NCI-H1417 (cell line): Measurements from ENCODE around the gene TPM1.
"Not testable (repeated sequence)": the region's sequence is repeated elsewhere in the genome, so short reads cannot be mapped to it uniquely, and the experiment has no call there.

ENCODE experiments used
- DNase-seq, 3 experiments: peaks; one replicate each; lab custom pipeline; 2025; lab: John Stamatoyannopoulos, UW

TPM1 gene

DNA sequence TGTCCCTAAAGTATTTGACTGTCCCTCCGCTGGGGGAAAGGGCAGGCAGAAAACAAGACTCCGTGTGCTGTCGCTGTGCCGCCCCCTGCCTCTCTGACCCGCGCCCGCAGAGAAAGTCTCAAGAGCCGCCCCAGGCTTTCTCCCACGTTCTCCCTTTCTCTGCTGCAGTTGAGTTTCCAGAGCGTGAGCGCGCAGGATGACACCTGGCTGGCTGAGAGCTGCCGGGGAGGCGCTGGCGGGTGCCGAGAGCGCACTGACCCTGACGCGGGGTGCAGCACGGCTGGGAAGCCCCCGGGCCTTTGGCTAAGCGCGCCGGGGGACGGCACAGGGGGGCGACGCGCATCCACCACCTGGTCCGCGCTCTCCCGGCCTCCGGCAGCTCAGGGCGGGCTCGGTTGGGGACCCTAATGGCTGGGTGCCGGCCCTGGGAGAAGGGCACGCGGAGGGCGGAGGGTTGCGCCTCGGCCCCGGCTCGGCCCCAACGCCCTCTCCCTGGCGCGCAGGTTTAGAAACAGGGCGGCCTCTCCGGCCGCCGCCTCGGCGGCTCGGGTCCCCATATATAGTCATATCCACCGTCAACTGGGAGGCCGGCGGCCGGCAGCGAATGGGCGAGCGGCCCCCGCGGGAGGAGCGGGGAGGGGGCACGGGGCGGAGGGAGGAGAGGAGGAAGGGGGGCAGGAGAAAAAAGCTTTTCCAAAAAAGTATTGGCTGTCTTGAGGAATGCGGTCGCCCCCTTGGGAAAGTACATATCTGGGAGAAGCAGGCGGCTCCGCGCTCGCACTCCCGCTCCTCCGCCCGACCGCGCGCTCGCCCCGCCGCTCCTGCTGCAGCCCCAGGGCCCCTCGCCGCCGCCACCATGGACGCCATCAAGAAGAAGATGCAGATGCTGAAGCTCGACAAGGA lies at the start of gene TPM1:
TPM1 (plus strand) TSS at position 774 of the 903 bp plus-strand sequence; CDS start at position 857, 83 bp downstream.
- peak in 2 of 3 experiments; percentile 59 to 69 for DNase-seq

DNA sequence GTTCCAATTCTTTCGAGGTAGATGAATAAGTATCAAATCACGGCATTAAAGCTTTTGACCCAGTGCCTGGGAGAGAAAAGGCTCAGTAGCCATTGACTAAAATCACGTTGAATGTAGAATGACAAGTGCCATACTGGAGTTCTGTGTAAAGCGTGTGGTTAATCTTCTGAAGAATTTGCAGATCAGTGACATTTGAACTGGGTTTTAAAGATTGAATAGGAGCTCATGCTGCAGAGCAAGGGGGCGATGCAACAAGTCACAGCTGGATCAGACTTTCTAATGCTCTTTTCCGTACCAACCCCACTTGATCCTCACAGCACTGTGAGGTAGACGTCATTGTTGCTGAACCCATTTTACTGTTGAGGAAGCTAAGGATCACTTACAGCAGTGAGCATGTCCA lies 49.5 kb upstream of the TPM1 start:
- DNase-seq = no peak

DNA sequence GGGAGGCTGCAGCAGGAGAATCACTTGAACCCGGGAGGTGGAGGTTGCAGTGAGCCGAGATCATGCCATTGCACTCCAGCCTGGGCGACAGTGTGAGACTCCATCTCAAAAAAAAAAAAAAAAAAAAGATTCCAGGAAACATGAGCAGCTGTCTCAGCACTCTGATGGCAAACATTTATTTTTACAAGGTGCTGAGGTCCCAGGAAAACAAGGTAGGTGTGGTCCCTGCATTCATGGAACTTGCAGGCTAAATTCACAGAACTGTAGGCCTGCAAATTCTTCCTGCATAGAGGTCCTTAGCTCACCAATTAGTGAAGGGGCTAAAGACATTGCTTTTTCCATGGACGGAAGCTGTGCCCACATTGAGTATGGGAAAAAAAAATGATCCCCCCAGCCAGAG lies 48.9 kb upstream of the TPM1 start:
- DNase-seq = not testable (repeated sequence)

DNA sequence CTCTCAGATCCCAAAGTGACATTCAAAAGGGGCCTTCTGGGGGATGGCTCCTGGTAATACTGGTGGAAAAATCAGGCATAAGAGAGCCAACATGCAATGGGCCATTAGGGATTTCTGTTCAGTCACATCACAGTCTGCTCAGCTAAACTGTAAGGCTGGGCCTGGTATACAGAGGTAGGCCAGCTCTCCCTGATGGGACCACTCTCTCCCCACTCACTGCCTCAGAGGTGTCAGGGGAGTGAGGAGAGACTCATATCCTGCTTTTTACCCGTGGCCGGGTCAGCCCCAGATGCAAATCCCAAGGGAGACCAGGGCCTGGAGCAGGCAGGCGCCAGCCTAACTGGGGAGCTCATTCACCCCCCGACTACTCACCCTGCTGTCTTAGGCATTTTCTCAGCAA lies 48.1 kb upstream of the TPM1 start:
- no peak for DNase-seq

DNA sequence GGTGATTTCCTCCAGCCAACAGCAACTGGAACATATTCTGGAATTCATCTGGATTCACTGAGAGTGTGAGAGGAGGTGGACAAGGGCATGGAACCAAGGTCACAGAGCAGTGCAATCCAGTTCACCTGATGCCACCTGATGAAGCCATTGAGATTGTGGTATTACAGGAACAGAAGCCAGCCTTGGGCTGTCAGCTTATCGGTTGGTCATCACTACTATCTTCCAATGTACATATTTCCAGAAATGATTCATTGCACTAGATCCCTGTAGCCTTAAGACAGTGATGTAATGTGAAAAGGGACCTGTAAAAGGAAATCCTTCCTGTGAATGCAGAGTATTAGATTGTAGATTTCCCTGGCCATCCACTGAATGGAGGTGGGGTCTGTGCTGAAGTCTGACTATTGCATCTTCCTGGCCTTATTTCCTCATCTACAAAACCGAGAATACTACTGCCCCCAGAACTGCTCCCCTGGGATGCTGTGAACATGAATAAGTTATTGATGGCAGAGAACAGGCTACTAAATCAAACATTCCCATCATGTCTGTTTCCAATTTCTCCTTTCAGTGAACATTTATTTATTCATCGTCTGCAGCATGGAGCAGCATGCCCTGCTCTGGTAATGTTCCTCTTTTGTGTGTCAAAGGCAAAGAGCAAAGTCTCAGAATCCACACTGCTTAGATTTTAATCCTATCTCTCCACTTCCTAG lies 47.4 kb upstream of the TPM1 start:
- DNase-seq = no peak

DNA sequence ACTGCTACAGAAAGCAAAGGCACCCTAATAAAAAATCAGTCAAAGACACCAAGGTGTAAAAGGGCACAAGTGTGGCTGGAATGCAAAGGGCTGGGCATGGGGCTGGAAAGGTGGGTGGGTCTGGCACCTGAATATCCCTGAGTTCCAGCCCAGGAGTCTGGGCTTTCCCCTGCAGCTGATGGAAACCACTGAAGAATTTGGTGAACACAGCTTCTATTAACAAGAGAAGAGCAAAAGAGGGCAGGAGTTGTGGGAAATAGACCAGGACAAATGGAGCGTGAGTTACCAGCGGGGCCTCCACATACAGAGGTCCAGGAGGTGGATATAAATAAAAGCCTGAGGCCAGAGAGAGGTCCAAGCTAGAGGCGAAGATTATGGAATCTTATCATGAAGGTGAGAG lies 45.1 kb upstream of the TPM1 start:
- no peak for DNase-seq

DNA sequence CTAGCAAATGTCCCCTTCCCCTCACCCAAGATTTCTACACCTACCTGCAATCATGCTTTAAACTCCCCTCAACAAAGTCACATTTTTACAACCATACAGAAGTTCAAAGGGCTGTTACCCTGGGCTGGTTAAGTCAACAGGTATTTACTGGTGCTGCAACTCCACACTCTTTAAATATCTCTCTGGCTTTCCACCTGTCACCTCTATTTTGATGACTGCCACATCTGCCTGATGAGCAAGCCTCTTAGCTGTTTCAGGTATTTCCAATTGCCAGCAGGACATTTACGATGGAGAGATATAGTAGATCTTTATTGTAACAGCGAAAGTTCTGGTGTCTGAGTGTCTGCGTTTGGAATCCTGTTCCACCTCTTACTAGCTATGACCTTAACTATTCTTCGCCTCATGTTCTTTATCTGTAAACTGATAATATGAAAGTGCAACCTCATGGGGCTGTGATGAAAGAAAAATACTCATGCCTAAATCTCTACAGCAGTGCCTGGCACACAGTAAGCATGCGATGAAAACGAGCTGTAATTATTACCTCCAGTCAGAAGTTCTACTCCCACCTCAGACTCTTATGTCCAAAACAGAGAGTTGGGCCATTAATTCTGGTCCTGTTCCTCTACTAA lies 44.2 kb upstream of the TPM1 start:
- DNase-seq = no peak

DNA sequence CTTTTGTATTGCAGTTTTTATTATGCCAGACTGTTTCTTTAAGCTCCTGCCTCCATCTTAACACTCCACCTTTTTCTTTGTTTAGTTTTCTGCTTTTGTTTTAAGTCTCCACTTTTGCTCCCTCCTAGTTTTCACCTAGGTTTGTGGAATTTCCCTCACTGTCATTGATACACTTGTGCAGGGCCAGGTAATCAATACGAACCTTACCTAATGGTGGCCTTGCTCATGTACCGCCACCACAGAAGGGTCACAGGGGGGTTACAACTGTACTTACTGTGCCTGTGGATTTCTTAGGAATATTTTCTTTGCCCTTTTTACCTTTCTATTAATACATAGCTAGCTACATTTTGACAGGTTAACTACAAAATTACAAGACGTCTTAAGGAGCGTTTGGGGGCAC lies 43.4 kb upstream of the TPM1 start:
- DNase-seq = no peak

DNA sequence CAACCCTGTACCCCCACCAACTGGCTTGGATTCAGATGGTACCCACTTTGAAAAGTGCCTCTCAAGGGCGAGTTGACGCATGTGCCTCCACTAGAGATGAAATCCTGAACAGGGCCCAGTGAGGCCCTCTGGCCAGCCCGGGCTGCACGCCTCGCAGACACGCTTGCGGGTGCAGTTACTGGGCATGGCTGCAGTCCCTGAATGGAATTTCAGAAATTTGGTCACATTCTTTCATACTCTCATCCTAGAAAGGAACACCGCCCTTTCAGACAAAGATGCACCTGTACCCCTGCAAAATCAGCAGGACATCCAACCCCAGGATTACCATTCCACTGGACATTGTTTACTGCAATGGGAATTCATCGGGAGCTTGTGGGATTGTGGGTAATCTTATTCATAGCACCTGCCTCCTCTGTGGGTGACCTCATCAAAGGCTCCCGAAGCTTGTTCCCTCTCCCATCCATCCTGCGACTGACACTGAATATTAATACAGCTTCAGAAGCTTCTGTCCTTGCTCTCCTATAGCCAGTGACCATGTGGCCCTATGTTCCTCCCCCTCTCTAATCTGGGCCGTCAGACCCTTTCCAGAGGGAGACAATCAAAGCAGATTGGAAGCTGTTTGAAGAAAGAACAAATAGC lies 42.5 kb upstream of the TPM1 start:
- DNase-seq = no peak

DNA sequence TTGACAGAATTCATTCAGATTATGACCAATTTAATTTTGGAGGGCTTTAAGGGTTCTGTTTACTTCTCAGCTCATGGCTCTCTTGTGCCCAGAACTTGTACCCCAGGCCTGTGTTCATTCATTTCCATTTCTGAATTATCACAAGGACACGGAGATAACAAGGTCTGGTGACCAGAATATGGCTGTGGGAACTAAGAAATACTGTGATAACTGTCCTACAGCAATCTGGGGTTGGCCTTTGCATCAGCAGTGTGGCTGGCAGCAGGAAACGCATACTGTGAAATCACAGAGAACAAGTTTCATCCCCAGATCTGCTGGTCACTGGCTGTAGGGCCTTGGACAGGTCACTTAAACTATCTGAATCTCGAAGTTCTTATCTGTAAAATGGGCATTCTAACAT lies 41.8 kb upstream of the TPM1 start:
- DNase-seq = no peak

DNA sequence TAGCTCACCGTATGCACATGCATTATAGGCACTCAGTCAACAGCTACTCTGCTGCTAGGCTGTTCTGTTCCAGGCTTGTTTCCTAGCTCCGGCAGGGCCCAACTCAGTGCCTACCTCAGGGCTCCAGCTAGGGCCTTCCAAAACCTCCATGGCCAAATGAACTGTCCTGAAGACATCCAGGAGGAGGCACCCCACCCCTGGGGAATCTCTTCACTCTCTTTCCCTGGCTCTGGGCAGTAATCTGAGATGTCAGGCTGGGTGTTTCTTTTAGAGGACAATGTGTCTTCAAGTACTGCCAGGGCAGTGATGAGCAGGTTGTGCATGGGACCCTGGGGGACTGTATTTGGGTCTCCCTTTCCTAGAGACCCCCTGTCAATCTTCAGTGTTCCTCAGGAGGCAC lies 38.3 kb upstream of the TPM1 start:
- DNase-seq = no peak

DNA sequence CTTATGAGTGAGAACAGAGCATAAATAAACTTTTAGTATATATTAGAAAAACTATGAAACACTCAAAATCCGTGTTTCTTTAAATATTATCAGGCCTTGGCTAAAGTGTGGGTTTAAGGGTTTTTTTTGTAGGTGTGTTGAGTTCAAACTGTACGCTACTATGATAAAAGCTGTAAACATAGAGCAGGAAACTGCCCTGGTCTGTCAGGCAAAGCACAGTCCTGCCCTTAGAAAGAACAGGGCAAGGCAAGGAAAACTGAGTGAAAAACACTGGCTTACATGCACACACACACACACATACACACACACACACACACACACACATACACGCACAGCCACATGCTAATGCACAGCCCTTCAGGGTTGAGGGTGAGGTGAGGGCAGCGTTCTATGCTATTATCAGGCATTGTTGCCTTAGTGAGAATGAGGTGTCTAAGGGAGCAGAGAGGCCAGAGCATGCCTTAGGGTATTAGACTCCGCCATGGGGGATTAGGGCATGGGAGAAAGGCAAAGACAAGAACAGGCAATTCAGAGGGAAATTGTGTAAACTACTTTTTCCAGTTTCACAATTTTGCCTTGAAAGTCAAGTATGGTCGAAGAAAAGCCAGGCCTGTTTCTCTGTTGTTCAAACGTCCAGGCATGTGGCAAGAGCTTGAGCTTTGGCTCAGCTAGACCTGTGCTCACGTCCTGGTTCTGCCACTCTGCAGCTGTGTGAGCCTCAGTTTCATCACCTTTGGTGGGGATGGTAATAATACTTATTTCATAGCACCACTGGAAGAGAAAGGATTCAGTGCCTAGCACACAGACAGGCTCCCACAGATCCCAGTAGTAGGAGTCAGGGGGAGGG lies 36.3 kb upstream of the TPM1 start:
- DNase-seq = no peak

DNA sequence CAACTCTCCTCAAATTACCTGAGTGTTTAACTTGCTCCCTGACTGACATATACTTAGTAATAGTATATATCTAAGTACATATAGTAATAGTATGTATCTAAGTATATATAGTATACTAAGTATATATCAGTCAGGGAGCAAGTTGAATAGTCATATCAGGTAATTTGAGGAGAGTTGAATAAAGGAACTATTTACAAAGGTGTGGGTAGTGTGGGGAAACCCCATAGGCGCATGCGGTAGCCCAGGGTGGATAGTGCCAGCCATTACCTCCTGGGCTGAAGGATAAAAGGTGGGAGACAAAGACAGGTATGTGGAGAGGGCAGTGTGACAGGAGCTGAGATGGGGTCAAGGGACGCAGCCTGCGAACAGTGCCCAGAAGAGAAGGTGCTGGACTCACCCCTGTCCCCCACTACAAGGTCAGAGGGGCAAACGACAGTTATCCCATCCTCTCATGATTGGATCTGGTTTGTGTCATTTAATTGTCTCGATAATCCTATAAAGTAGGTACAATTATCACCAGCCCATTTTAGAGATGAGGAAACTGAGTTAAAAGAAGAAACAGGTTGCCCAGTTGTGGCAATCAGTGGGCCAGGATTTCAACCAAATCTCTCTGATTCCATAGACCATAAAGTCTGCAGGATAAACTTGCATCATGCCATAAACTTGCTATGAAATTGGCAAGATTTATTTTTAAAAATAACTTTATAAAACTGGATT lies 34.1 kb upstream of the TPM1 start:
- DNase-seq = no peak

DNA sequence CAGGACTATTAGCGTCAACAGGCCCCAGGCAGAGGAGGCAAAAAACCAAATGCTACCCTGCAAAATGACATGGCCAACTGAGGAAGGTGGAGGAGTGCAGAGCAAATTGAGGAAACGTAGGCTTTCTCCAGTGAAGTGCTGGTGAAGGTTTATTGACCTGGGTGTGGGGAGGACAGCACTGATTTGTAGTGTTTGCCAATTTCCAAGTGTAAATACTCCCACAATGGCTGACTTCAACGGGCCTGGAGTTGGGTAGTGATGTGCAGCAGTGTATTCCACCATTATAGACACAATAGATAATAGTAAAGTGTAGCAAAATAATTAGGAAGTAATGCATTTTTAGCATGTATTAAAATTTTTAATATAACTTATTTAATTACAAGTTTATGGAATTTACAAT lies 32.2 kb upstream of the TPM1 start:
- DNase-seq = no peak

DNA sequence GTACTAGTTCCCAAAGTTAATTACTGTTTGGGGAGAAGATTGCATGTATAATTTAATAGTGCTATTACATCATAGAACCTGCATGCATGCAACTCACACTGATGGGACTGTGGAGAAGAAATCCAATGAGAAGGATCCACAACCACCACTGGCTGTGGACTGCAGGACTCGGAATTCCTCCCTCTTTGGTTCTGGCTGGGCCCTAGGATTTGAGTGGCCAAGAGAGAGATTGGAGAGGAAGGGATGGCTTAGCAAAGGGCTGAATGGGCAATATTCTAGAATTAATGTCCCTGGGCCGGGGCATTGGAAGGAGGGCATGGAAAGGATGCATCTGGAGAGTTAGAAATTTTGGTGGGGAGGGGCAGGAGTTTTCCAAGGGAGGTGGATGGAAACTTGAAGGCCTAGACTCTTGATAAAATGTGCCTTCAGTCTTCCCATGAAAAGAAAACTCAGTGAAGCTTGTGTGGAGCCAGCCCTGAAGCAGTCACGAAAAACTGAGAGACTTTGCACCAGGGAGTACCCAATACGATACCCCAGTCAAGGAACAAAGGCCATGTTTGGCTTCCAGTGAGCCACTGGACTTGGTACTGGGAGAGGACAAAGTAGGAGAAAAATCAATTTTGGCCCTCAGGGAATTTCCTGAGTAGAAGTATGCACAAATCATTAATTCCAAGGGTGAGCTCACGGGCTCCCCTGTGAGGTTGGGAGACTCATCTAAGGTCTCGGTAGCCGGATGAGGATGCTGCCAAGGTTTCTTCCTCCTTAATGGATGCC lies 31.4 kb upstream of the TPM1 start:
- DNase-seq = no peak

DNA sequence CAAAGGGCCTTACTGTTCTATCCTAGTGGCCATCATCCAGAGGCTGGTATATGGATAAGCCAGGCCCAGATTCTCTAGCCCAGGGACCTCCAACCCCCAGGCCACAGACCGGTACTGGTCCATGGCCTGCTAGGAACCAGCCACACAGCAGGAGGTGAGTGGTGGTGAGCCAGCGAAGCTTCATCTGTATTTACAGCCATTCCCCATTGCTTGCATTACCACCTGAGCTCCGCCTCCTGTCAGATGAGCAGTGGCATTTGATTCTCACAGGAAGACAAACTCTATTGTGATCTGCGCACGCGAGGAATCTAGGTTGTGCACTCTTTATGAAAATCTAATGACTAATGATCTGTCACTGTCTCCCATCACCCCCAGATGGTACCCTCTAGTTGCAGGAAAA lies 30.1 kb upstream of the TPM1 start:
- DNase-seq = no peak

DNA sequence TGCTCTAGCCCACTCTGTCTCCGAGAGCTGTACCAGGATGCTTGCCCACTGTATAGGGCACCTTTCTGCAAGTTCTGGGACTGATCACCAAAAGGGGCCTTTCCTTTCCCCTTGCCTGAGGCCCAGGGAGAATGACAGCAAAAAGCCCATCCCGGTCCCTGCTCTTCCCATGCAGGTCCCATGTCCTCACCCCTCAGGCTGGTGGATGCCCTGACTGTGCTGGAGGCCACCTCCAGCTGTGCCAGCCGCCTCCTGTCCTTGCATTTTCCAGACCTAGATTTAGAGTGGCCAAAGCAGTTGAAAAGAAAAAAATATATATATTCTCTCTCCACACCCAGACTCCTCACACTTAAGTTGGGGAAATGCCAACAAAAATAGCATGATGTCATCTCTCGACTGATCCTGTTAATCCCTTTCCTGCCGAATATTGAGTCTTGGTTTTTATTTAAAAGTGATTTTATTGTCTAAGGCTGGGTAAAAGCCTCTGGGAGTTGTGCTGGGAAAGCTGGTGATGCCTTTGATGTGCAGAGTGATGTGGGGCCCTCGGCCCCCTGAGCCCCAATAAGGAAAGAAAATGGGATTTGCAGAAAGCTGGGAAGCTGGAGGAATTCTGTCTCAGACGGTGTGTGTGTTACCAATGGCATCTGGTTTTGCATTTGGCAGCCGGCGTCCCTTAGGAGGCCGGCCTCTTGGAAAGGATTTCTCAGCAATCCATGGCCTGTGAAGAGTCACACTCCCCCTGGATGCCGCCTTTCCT lies 29.3 kb upstream of the TPM1 start:
- DNase-seq = no peak

DNA sequence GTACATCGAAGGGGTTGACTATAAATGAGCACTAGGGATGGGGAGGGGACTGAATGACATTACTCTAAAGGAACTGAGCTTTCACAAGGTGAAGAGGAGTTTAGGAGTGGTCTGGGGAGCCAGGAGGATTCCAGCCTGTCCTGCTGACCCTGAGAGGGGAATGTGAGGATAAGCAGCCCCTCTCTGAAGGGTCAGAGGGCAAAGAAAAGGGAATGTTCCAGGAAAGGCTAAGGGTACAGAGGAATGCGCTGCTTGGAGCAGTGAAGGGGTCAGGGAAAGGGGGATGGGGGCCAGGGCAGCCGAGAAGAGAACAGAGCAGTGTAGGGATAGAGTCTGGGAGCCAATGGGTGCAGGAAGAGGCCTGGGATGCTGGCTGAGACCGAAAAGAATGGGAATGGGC lies 28.0 kb upstream of the TPM1 start:
- no peak for DNase-seq

DNA sequence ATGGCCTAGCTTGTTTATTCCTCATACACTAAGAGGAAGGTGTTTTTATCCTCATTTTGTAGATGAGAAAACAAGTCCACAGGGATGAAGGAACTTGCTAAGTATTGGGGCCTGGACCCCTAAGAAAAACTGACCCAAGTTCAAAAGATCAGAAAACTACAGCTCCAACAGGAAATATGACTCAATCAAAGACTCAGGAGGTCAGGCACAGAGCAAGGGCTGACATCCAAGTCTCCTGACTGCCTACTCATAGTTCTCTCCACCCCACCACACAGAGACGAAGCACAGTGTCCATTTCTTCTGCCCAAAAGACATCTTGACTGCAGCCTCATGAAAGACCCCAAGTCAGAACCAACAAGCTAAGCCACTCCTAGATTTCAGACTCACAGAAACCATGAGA lies 26.9 kb upstream of the TPM1 start:
- no peak for DNase-seq
